GM19238 (cell line): ENCODE measurements around the gene MMP19.

Source experiments
- DNase-seq: peaks from one replicate; pipeline ENCODE4 v3.0.0; 2011; ENCODE audit warnings: low spot score; ENCODE audit not compliant: insufficient read length

Gene MMP19

GRCh38 chr12:55814257-55814656 lies 28.5 kb downstream of the MMP19 start:
- no peak for DNase-seq

- DNase-seq = no peak
Measured at GRCh38 chr12:55812088-55812487, 30.6 kb downstream of the MMP19 start.

GRCh38 chr12:55809274-55809673 lies 33.5 kb downstream of the MMP19 start:
- no peak for DNase-seq

- no peak for DNase-seq
Measured at GRCh38 chr12:55806982-55807381, 35.8 kb downstream of the MMP19 start.

- no peak for DNase-seq
Measured at GRCh38 chr12:55797550-55797949, 45.2 kb downstream of the MMP19 start.

GRCh38 chr12:55797068-55797467 lies 45.7 kb downstream of the MMP19 start:
- DNase-seq = no peak

GRCh38 chr12:55795950-55796349 lies 46.8 kb downstream of the MMP19 start:
- no peak for DNase-seq

GRCh38 chr12:55789893-55790292 lies 52.8 kb downstream of the MMP19 start:
- no peak for DNase-seq

- DNase-seq = no peak
Measured at GRCh38 chr12:55789171-55789570, 53.6 kb downstream of the MMP19 start.

- DNase-seq = no peak
Measured at GRCh38 chr12:55788546-55788945, 54.2 kb downstream of the MMP19 start.
